ENCODE data around the gene TANGO6.

DNA sequence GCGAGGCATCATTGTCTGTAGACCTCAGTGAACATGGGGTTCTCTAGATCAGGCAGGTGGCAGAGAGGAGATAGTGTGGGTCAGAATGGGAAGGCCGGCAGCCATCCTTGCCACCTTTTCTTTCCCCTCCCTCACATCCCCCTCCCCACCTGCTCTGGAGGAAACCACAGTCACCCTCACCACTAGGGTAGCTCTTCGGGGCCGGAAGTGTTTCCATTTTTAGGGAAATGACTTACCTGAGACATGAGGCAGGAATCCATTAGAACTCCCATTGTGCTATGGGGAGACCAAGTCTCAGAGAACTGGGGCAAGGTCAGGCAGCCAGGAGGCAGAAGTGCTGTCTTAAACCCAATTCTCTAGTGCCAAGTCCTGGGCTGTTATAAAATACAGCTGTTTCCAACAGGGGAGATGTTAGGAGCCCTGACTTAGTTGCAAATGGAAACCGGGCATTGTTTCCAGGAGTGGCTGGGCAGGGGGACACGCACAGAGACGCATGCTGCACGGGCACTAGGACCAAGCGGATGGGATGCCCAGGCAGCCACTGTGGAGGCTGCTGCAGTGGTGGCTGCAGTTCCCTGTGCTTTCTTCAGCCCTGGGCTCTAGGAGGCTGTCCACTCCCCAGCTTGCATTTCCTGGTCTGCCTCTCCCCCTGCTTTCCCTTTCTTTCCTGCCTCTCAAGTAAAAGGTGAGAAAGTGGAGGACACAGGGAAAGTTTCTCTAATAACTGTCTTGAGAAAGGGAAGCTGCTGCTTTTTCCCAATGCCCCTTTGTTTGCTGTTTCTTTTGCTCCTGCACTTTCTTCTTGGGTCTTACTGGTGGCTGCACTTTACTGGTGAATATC lies 265.0 kb downstream of the TANGO6 start:
- TF ChIP-seq ZNF274 (IDR thresholded peaks at IDR 0.05; ENCODE audit: low read depth, low read length) (no peak), YY1 (IDR thresholded peaks at IDR 0.05; ENCODE audit: insufficient read depth, insufficient read length) (no peak), SUZ12 (IDR thresholded peaks at IDR 0.05; ENCODE audit: extremely low read depth, insufficient read depth, insufficient read length) (no peak)

Measured in NT2/D1 (cell line).